GM21515 (cell line): ENCODE results near the gene STARD8.
"Not testable (repeated sequence)": the region's sequence is repeated elsewhere in the genome, so short reads cannot be mapped to it uniquely, and the experiment has no call there.

Experiments
- ATAC-seq: cut with Tn5 transposase; IDR thresholded peaks from one replicate; pipeline ENCODE4 v1.9.1; 2021; ENCODE audit not compliant: unreplicated experiment

The STARD8 gene, protein sequence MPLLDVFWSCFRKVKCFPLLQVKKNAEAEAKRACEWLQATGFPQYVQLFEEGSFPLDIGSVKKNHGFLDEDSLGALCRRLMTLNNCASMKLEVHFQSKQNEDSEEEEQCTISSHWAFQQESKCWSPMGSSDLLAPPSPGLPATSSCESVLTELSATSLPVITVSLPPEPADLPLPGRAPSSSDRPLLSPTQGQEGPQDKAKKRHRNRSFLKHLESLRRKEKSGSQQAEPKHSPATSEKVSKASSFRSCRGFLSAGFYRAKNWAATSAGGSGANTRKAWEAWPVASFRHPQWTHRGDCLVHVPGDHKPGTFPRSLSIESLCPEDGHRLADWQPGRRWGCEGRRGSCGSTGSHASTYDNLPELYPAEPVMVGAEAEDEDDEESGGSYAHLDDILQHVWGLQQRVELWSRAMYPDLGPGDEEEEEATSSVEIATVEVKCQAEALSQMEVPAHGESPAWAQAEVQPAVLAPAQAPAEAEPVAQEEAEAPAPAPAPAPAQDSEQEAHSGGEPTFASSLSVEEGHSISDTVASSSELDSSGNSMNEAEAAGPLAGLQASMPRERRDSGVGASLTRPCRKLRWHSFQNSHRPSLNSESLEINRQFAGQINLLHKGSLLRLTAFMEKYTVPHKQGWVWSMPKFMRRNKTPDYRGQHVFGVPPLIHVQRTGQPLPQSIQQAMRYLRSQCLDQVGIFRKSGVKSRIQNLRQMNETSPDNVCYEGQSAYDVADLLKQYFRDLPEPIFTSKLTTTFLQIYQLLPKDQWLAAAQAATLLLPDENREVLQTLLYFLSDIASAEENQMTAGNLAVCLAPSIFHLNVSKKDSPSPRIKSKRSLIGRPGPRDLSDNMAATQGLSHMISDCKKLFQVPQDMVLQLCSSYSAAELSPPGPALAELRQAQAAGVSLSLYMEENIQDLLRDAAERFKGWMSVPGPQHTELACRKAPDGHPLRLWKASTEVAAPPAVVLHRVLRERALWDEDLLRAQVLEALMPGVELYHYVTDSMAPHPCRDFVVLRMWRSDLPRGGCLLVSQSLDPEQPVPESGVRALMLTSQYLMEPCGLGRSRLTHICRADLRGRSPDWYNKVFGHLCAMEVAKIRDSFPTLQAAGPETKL

DNA sequence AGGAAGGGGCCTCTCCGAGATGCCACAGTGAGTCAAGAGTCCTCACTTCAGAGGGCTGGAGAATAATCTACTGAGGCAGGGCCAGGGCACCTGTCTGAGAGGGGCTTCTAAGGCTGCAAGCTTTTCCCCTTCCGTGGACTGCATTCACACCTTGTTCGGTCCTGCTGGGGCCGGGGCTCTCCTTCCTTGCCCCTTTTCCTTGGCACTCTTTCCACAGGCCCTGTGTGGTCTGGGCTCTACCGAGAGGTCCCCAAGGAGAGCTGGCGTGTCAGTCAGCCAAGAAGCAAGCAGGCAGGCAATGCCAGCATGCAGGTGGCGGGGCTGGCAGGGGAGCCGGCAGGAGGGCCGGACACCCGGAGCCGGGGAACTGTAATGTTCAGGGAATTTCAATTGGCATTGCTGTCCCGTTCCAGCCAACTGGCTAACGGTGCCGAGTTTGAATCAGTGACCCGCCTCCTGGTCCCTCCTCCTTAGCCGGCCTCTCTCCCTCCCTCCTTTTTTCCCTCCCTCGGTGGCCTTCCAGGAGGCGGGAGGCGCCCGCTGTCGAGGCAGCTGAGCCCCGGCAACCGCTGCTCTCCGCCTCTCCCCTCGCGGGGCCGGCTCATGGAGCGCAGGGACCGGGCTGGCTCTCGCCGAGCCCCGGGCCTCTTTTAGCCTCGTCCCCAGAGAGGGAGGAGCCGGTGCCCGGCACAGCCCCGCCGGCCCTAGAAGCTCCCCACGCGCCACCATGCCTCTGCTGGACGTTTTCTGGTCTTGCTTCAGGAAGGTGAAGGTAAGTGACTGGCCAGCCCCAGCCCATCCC is at the start of gene STARD8:
Gene STARD8 (plus strand): TSS at position 511 of the 802 bp plus-strand sequence. CDS start 217 bp downstream, at position 728.
- ATAC-seq: no peak

DNA sequence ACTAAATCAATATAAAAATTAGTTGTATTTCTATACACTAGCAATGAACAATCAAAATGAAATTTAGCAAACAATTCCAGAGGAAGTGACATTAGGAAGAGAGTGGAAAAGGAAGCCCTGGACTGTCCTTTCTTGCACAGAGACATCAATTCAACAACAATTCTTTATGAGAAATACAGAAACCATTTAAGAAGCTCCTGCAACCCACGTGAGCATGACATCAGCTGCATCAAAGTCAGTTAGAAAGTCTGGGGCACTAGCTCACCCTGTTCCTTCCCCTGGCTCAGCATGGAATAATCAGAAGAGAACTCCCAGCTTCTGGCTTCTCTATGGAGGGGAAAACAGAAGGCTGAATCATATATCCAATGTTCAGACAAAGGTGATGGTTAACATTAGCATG is 48.6 kb upstream of the STARD8 start:
- no peak for ATAC-seq

DNA sequence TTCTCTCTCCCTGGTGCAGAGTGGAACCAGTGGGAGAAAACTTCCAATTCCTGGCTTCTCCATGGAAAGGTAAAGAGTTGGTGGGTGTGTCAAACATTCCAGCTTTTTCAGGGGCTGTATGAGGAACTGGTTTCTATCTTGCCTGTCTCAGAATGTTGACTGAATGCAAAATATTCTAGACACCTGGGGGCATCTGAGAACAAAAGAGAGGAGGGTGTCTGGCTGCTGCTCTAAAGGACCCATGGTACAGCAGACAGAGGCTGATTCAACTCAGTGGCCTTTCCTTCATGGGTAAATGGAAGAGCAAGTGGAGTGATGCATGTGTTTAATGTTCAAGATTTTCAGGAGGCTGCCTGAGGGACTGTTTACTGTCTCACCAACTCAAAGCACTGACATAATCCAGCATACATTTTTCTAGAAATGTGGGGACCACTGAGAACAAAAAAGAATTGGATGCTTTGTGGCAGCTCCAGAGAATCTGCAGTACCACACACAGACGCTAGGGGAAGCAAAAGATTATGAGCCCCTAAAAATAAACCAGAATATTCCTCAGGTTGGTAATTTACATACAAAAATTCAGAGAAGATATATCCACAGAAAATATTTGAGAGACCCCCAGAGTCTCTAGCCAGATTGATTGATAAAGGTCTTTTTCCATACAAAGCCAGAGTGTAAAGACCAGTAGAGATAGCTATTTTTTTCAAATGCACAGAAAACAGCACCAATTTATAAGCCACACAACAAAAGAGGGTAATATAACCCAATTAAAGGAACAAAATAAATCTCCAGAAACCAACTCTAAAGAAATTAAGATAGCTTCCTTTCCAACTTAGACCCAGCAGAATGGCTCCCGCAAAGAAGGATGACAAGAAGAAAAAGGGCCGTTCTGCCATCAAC is 48.0 kb upstream of the STARD8 start:
- ATAC-seq: no peak

DNA sequence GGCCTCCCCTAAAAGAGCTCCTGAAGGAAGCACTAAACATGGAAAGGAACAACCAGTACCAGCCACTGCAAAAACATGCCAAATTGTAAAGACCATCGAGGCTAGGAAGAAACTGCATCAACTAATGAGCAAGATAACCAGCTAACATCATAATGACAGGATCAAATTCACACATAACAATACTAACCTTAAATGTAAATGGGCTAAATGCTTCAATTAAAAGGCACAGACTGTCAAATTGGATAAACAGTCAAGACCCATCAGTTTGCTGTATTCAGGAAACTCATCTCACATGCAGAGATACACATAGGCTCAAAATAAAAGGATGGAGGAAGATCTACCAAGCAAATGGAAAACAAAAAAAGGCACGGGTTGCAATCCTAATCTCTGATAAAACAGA is 43.2 kb upstream of the STARD8 start:
- not testable (repeated sequence) for ATAC-seq

GRCh38 chrX:68614733-68615132 is 32.7 kb upstream of the STARD8 start:
- not testable (repeated sequence) for ATAC-seq

DNA sequence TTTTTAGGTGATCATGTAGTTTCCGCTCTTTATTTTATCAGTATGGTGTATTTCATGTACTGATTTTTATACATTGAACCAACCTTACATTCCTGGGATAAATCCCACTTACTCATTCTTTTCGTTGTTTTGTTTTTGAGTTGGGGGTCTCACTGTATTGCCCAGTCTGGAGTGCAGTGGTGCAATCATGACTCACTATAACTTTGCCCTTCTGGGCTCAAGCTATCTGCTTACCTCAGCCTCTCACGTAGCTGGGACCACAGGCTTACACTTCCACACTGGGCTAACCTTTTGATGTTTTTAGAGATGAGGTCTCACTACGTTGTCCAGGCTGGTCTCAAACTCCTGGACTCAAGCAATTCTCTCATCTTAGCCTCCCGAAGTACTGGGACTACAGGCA is 19.5 kb upstream of the STARD8 start:
- ATAC-seq: no peak

DNA sequence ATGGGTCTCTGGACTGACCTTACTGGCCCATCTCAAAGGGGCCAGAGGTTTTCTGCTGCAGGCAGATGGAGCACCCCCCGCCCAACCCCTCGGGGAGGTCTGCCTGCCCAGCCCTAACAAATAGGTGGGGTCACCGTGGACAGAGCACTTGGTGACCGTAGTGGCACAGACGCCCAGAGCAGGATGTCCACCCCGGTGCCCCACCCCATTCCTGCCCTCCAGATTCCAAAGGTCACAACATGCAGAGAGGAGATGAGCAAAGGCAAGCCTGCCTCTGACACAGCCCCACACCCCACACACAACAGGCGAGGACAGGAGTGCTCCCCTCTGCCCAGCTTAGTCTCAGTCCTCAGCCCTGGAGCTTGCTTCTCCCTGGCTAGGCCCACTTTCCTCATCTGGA is 17.5 kb upstream of the STARD8 start:
- not testable (repeated sequence) for ATAC-seq

DNA sequence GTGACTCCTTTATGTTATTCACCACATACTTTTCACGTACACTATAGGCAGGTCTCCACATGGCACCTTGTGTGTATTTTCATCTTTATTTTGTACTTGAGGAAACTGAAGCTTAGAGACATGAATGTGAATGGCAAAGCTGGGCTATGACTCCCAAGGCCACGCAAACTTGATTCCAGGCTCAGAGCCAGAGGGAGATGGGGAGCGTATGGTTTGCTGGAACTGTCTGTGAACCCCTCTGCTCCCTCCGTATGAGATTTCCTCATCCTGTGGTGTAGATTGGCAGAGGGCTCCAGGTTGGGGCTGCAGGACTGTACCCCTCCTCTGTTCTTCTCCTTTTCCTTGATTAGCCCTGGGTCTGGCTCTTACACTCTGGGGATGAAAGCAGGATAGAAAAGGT is 16.1 kb upstream of the STARD8 start:
- ATAC-seq: no peak

- ATAC-seq: no peak
These were observed 15.0 kb upstream of the STARD8 start for GRCh38 chrX:68632491-68632890.

DNA sequence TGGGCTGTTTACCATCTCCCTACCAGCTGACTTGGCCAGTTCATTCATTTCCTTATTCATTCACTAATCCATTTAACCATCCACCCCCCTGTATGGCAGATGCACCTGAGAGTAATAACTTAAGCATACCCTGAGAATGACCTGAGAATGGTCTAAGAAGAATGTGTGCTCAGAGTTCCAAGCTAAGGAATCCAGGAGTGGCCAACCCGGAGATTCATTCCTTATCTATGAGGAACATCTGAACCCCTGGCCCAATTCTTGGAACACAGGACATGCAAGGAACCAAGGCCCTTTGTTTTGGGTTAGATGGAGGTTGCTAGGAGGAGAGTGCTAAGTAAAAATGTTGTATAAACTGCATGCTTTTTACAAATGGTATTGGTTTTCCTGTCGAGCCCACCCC is 13.5 kb upstream of the STARD8 start:
- ATAC-seq: no peak

GRCh38 chrX:68634649-68635227 is 12.7 kb upstream of the STARD8 start:
- no peak for ATAC-seq

GRCh38 chrX:68640661-68641060 is 6.8 kb upstream of the STARD8 start:
- no peak for ATAC-seq

DNA sequence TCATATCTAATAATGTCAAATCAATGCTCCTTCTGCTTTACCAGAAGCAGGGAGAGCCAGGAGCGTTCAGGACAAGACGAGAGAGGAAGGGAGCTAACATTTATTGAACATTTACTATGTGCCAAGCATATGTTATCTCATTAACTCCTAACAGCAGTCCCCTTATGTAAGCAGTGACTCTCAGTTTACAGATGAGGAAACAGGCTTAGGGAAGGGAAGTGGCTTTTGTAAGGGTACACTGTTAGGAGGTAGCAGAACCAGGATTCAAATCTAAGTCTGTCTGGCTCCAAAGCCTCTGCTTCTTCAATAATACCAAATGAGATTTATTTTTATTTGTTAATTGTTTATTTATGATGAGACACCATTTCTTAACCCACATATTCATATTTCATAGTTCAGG is 2.6 kb upstream of the STARD8 start:
- ATAC-seq: no peak

- ATAC-seq: no peak
These were observed 1.0 kb upstream of the STARD8 start for GRCh38 chrX:68646421-68646820.

- no peak for ATAC-seq
These were observed 1.5 kb downstream of the STARD8 start for GRCh38 chrX:68648960-68649359.

GRCh38 chrX:68650491-68650890 is 3.0 kb downstream of the STARD8 start:
- ATAC-seq: no peak

DNA sequence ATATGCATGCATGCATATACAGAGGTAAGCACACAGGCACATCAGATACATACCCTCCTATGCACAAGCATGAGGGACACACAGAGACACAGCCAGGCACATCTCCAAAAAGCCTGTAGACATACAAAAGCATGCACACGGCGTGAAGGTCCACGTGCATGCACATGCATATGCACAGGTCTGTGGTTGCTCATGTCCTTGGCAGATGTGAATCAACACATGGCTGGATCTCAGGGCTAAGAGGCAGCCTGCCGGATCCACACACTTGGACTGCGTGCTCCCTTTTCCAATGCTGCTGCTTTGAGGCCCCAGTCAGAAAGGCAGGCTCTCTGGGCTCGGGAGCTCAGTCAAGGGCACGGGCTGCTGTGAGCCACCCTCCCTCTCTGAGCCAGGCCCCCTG is 3.6 kb downstream of the STARD8 start:
- ATAC-seq: no peak

- ATAC-seq: no peak
These were observed 5.1 kb downstream of the STARD8 start for GRCh38 chrX:68652326-68653170.
